ENCODE results near the gene TMEM125.

- no peak for TF ChIP-seq CTCF (IDR thresholded peaks at IDR 0.05)
- TF ChIP-seq POLR2A (IDR thresholded peaks at IDR 0.05), result no peak
Observed at GRCh38 chr1:43275826-43276620, 6.2 kb downstream of the TMEM125 start.

Data from testis (tissue), 2 donors.